HepG2 (cell line): ENCODE data around the gene CHST4. TPM values are rescaled to one million over a fixed set of nuclear protein-coding genes. Genes with fewer than 3 reads are reported as not detected.

Source experiments
- ELF3 ChIP-seq: IDR thresholded peaks from 2 replicates; pipeline ENCODE4 v1.6.1; 2016; ENCODE audit warnings: missing genetic modification reagents, missing compliant biosample characterization
- TCF7L2 ChIP-seq: IDR thresholded peaks from 2 replicates; pipeline ENCODE4 v1.6.1; 2011; ENCODE audit warnings: mild to moderate bottlenecking, low read depth, low read length, moderate library complexity
- ZBTB40 ChIP-seq, 2 experiments: fragments of 450-650 bp in 1 of 2; sonication (generic) in 1 of 2; formaldehyde crosslinking in 1 of 2; IDR thresholded peaks; 2 replicates each; pipeline versions ENCODE4 v1.6.1 to v1.8.0; 2016 to 2022; ENCODE audit warnings: antibody characterized with exemption in 1 of 2, mild to moderate bottlenecking in 1 of 2, missing genetic modification reagents in 1 of 2
- ZFP91 ChIP-seq: sonication (generic); formaldehyde crosslinking; IDR thresholded peaks from 2 replicates; pipeline ENCODE4 v1.9.0; 2022; ENCODE audit warnings: missing genetic modification reagents, mild to moderate bottlenecking, borderline replicate concordance
- ZNF609 ChIP-seq: sonication (generic); formaldehyde crosslinking; IDR thresholded peaks from 2 replicates; pipeline ENCODE4 v1.4.0; 2020; ENCODE audit warnings: mild to moderate bottlenecking, missing genetic modification reagents, borderline replicate concordance
- ZNF639 ChIP-seq: conservative IDR thresholded peaks from 2 replicates; pipeline ENCODE4 v1.6.1; 2018; ENCODE audit warnings: missing genetic modification reagents
- polyA plus RNA-seq, 8 experiments: library from polyadenylated mRNA; depleted of rRNA in 3 of 8; stranded (reverse) in 7 of 8; unstranded in 1 of 8; fragments of >200 nt; fragmentation: Illumina TruSeq in 4 of 8; extraction: Trizol in 4 of 8; gene quantifications; 2 replicates each; pipeline versions ENCODE4 v1.2.1 to v1.2.3, GENCODE V29; 2011 to 2016; ENCODE audit warnings: low read depth in 4 of 8, missing spikeins in 1 of 8, mixed read lengths in 1 of 8; ENCODE audit not compliant: insufficient read depth in 1 of 8
- total RNA-seq, 5 experiments: library from RNA; depleted of rRNA; stranded (reverse); fragments of >200 nt; fragmentation: Illumina TruSeq; extraction: Trizol; gene quantifications; 2 replicates each; pipeline ENCODE4 v1.2.3, GENCODE V29; 2016; ENCODE audit warnings: low read depth in 1 of 5

CHST4 gene
- total and polyA plus RNA-seq, 2 of the 13 experiments (the other 11 are each of a cell fraction or from before 2014, with no cell fraction given), result not detected

GRCh38 chr16:71585318-71585703 lies 59.1 kb downstream of the CHST4 start (continued):
- no peak for TF ChIP-seq ZBTB40 (IDR thresholded peaks at IDR 0.05)
- no peak for TF ChIP-seq ZBTB40 (CRISPR knock-in tag; IDR thresholded peaks at IDR 0.05)
- TF ChIP-seq TCF7L2, result no peak
- TF ChIP-seq ZFP91, result no peak
- TF ChIP-seq ZNF609 (CRISPR knock-in tag), result peak; percentile 64
- TF ChIP-seq ZNF639 (CRISPR knock-in tag), result no peak; the same call in 1 of the 2 replicates
- peak; percentile 99 for TF ChIP-seq ELF3
